ENCODE results near the gene LRRC75A. TPM values are rescaled to one million over a fixed set of nuclear protein-coding genes. Genes with fewer than 3 reads are reported as not detected.
A peak's percentile ranks its signal among the peaks of the same experiment; 100 is the strongest.

The LRRC75A gene
- total and polyA plus RNA-seq, 2 of the 13 experiments (the other 11 are each of a cell fraction or from before 2014, with no cell fraction given), result 0.03 TPM; not detected in 1

DNA sequence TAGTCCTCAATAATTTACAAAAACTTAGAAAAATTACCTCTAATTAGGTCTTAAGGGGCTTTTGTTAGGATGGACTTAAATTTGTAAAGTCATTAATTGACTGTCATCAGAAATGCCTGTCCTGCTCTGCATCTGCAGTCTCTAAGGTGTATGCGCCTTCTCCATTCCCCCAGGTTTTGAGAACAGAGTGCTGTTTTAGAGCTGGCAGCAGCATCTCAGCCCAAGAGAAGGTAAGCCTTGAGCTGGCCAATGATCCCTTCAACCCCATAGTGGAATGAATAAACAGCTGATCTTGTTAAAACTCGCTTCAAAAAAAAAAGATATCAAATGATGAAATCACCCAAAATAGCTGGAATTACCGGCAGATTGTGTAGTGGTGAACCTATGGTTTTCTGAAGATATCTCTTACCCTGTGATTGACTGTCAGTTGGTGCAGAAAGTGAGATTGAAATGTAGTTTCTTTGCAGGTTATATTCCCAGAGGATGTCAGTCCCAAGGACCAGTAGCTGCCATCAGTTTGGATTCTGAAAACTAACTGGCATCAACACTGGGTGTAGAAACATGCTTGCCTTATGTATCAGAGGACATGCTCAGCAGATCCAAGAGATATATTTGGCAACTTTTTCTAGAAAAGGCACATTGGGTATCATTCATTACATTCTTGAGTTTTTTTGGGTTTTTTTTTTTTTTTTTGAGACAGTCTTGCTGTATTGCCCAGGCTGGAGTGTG, 50.9 kb downstream of the LRRC75A start (continued):
- TF ChIP-seq ZSCAN5A (CRISPR knock-in tag; IDR thresholded peaks at IDR 0.05; ENCODE audit: borderline replicate concordance) (no peak), ZNF775 (CRISPR knock-in tag; IDR thresholded peaks at IDR 0.05; ENCODE audit: borderline replicate concordance) (no peak), KLF12 (CRISPR knock-in tag; IDR thresholded peaks at IDR 0.05; ENCODE audit: borderline replicate concordance) (0 out of 2 replicates have a peak, but pooled peaks have one; percentile 1), ZUFSP (CRISPR knock-in tag; IDR thresholded peaks at IDR 0.05; ENCODE audit: borderline replicate concordance) (no peak), ZFY (CRISPR knock-in tag; IDR thresholded peaks at IDR 0.05) (0 out of 2 replicates have a peak, but pooled peaks have one; percentile 6), POLR2A (IDR thresholded peaks at IDR 0.05; ENCODE audit: insufficient read depth in 1 of 2, low read depth in 2 of 2, low read length in 2 of 2) (peak in 1 of 2 experiments; percentile 42; a peak in 2 of 4 replicates), ZNF776 (CRISPR knock-in tag; IDR thresholded peaks at IDR 0.05) (no peak), MBD4 (IDR thresholded peaks at IDR 0.05; ENCODE audit: borderline replicate concordance, low read length) (0 out of 2 replicates have a peak, but pooled peaks have one; percentile 8), ZNF629 (CRISPR knock-in tag; conservative IDR thresholded peaks at IDR 0.05) (no peak), ZNF513 (CRISPR knock-in tag; conservative IDR thresholded peaks at IDR 0.05) (no peak), AGO2 (optimal IDR thresholded peaks at IDR 0.05; ENCODE audit: low read depth, low read length) (peak; percentile 50)
- TF ChIP-seq, protein P1, sequence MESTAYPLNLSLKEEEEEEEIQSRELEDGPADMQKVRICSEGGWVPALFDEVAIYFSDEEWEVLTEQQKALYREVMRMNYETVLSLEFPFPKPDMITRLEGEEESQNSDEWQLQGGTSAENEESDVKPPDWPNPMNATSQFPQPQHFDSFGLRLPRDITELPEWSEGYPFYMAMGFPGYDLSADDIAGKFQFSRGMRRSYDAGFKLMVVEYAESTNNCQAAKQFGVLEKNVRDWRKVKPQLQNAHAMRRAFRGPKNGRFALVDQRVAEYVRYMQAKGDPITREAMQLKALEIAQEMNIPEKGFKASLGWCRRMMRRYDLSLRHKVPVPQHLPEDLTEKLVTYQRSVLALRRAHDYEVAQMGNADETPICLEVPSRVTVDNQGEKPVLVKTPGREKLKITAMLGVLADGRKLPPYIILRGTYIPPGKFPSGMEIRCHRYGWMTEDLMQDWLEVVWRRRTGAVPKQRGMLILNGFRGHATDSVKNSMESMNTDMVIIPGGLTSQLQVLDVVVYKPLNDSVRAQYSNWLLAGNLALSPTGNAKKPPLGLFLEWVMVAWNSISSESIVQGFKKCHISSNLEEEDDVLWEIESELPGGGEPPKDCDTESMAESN (CRISPR knock-in tag; conservative IDR thresholded peaks at IDR 0.05), result no peak
